ENCODE results near the gene MPPE1. TPM values are rescaled to one million over a fixed set of nuclear protein-coding genes. Genes with fewer than 3 reads are reported as not detected.

MPPE1 gene
- total and polyA plus RNA-seq, 2 of the 4 experiments (the other 2 are of a cell fraction): 13.8 to 19.9 TPM

DNA sequence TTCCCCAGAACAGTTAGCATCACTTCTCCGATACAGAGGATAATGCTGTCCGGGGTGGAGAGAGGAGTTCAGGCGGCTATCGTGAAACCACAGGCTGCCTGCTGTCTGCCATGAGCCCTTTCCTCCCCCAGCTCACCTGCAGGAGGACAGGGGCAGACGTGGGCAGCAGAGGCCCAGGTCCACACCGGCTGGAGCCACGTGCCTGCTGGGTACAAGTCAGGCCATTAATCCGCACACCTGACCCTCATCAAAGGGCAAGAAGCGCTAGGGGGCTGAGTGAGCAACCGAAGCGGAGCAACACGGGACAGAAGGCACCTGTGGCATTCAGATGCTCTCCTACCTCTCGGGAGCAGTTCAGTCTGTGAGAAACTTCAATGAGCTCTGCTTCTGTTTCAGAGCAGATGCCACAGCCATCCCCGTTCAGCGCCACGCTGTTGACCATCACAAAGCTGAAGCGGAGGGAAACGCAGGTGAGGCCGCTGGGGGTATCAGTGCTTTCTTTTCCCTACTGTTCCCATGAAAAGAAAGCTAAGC lies 21.5 kb downstream of the MPPE1 start:
- Histone ChIP-seq H2AFZ (replicated peaks; ENCODE audit: low read length, poor library complexity) (no peak overlapping the region), H2BK15ac (ENCODE audit: low read depth, low read length) (no peak overlapping the region), H3K79me1 (ENCODE audit: low read depth in 1 of 2, low read length in 2 of 2) (no peaks in the 10 kb centered on the region), H3K27me3 (ENCODE audit: control insufficient read depth, insufficient read depth, low read length) (no peaks in the 10 kb centered on the region), H2AK9ac (replicated peaks; ENCODE audit: low read depth, low read length, poor library complexity) (no peak overlapping the region), H3K9me1 (ENCODE audit: insufficient read depth, low read length) (peaks cover 6% of the 10 kb centered on the region), H4K20me1 (ENCODE audit: insufficient read depth, low read length) (no peaks in the 10 kb centered on the region), H3K14ac (replicated peaks; ENCODE audit: low read depth, low read length) (no peak overlapping the region), H3K4me1 (ENCODE audit: control insufficient read depth, insufficient read depth, low read length) (no peaks in the 10 kb centered on the region), H4K91ac (ENCODE audit: insufficient read depth, low read depth, low read length) (no peak overlapping the region; the same call in 1 of the 2 replicates), H2BK20ac (ENCODE audit: low read depth, low read length) (no peak overlapping the region), H3K18ac (ENCODE audit: low read depth, low read length) (no peak overlapping the region), H4K5ac (ENCODE audit: low read depth, low read length) (no peak overlapping the region), H3K27ac (ENCODE audit: insufficient read depth, low read length) (no peak overlapping the region), H3K4me3 (ENCODE audit: insufficient read depth, low read depth, low read length) (no peak overlapping the region), H4K8ac (ENCODE audit: low read depth in 2 of 2, low read length in 2 of 2) (no peak overlapping the region), H2AK5ac (ENCODE audit: low read depth, low read length) (peak overlapping the region; percentile 8; the same call in 1 of the 2 replicates), H3K9me3 (ENCODE audit: control insufficient read depth, insufficient read depth, low read length) (no peaks in the 10 kb centered on the region), H3K36me3 (ENCODE audit: control insufficient read depth, insufficient read depth, low read length) (peaks cover 32% of the 10 kb centered on the region), H2BK120ac (ENCODE audit: low read depth, low read length) (no peak overlapping the region), H3K4ac (ENCODE audit: low read depth, low read length) (no peak overlapping the region), H3K23ac (ENCODE audit: low read depth, low read length) (no peak overlapping the region), H3K56ac (ENCODE audit: extremely low read depth, insufficient read depth, low read length) (no peak overlapping the region), H2BK5ac (ENCODE audit: low read depth, low read length, poor library complexity, severe bottlenecking) (no peak overlapping the region), H3K4me2 (ENCODE audit: low read depth, low read length) (no peak overlapping the region), H3K9ac (ENCODE audit: low read depth, low read length) (no peak overlapping the region)
- no TSS peak for BruUV-seq (replicated peaks)
- WGBS, 2 experiments (ENCODE audit: extremely low coverage in 2 of 2, insufficient read length in 1 of 2): 81% methylated on average over 5 of the region's 19 CpGs; no CpG with 5 or more reads in 1 of the 2 experiments
- DNase-seq (no peak), ATAC-seq (ENCODE audit: low read depth) (no peak)
- TF ChIP-seq MAZ (IDR thresholded peaks at IDR 0.05; ENCODE audit: borderline replicate concordance, low read depth, low read length) (no peak), RCOR1 (IDR thresholded peaks at IDR 0.05; ENCODE audit: insufficient replicate concordance, low read length) (no peak), NFE2L2 (IDR thresholded peaks at IDR 0.05; ENCODE audit: low read depth, low read length) (no peak), BHLHE40 (IDR thresholded peaks at IDR 0.05; ENCODE audit: low read depth, low read length) (no peak), SMC3 (IDR thresholded peaks at IDR 0.05; ENCODE audit: low read depth, low read length) (no peak), CHD1 (IDR thresholded peaks at IDR 0.05; ENCODE audit: low read depth, low read length) (no peak), ELK1 (IDR thresholded peaks at IDR 0.05; ENCODE audit: borderline replicate concordance, low read depth, low read length) (no peak), MXI1 (IDR thresholded peaks at IDR 0.05; ENCODE audit: borderline replicate concordance, low read depth, low read length) (no peak), CEBPB (IDR thresholded peaks at IDR 0.05; ENCODE audit: low read depth, low read length) (no peak), RFX5 (IDR thresholded peaks at IDR 0.05; ENCODE audit: low read depth, low read length) (no peak), MAFK (IDR thresholded peaks at IDR 0.05; ENCODE audit: low read depth, low read length) (no peak), RAD21 (IDR thresholded peaks at IDR 0.05; ENCODE audit: low read length) (no peak), POLR2A (IDR thresholded peaks at IDR 0.05; ENCODE audit: low read depth, low read length) (no peak), FOS (IDR thresholded peaks at IDR 0.05; ENCODE audit: low read depth, low read length) (no peak)
- TF ChIP-seq, protein P1, sequence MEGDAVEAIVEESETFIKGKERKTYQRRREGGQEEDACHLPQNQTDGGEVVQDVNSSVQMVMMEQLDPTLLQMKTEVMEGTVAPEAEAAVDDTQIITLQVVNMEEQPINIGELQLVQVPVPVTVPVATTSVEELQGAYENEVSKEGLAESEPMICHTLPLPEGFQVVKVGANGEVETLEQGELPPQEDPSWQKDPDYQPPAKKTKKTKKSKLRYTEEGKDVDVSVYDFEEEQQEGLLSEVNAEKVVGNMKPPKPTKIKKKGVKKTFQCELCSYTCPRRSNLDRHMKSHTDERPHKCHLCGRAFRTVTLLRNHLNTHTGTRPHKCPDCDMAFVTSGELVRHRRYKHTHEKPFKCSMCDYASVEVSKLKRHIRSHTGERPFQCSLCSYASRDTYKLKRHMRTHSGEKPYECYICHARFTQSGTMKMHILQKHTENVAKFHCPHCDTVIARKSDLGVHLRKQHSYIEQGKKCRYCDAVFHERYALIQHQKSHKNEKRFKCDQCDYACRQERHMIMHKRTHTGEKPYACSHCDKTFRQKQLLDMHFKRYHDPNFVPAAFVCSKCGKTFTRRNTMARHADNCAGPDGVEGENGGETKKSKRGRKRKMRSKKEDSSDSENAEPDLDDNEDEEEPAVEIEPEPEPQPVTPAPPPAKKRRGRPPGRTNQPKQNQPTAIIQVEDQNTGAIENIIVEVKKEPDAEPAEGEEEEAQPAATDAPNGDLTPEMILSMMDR (conservative IDR thresholded peaks at IDR 0.05; ENCODE audit: low read depth, low read length): no peak
- TF ChIP-seq, protein P2, sequence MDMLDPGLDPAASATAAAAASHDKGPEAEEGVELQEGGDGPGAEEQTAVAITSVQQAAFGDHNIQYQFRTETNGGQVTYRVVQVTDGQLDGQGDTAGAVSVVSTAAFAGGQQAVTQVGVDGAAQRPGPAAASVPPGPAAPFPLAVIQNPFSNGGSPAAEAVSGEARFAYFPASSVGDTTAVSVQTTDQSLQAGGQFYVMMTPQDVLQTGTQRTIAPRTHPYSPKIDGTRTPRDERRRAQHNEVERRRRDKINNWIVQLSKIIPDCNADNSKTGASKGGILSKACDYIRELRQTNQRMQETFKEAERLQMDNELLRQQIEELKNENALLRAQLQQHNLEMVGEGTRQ (IDR thresholded peaks at IDR 0.05; ENCODE audit: low read depth, low read length): no peak
- intact Hi-C loops (cut with micrococcal nuclease): no loop called here
- in situ Hi-C loops (cut with MboI; ENCODE audit: low sequenced_read_pairs): no loop called here
- ChIA-PET POLR2A (ENCODE audit: unreplicated experiment) (no interaction called here), CTCF (no interaction called here)
- dilution Hi-C loops (cut with HindIII; ENCODE audit: low sequenced_read_pairs, unreplicated experiment): no loop called here

All from IMR-90 (cell line).